GM21423 (cell line): ENCODE results near the gene ARL4D.
"Not testable (repeated sequence)": the region's sequence is repeated elsewhere in the genome, so short reads cannot be mapped to it uniquely, and the experiment has no call there.

Source experiments
- ATAC-seq: cut with Tn5 transposase; IDR thresholded peaks from one replicate; pipeline ENCODE4 v1.9.1; 2021; ENCODE audit warnings: mild to moderate bottlenecking, moderate library complexity; ENCODE audit not compliant: unreplicated experiment

The ARL4D gene

GRCh38 chr17:43368740-43369506 is 29.9 kb upstream of the ARL4D start:
- peak; percentile 29 for ATAC-seq

GRCh38 chr17:43369986-43370385 is 28.8 kb upstream of the ARL4D start:
- ATAC-seq: no peak

- ATAC-seq: no peak
Observed at GRCh38 chr17:43371227-43371821, 27.5 kb upstream of the ARL4D start.

GRCh38 chr17:43372273-43372911 is 26.4 kb upstream of the ARL4D start:
- no peak for ATAC-seq

GRCh38 chr17:43373356-43373755 is 25.4 kb upstream of the ARL4D start:
- no peak for ATAC-seq

- not testable (repeated sequence) for ATAC-seq
Observed at GRCh38 chr17:43375915-43376314, 22.9 kb upstream of the ARL4D start.

- no peak for ATAC-seq
Observed at GRCh38 chr17:43377056-43377810, 21.6 kb upstream of the ARL4D start.

GRCh38 chr17:43378766-43379165 is 20.0 kb upstream of the ARL4D start:
- no peak for ATAC-seq

GRCh38 chr17:43380307-43380706 is 18.5 kb upstream of the ARL4D start:
- ATAC-seq: no peak

GRCh38 chr17:43381204-43381603 is 17.6 kb upstream of the ARL4D start:
- no peak for ATAC-seq

GRCh38 chr17:43381621-43382020 is 17.2 kb upstream of the ARL4D start:
- ATAC-seq: no peak

GRCh38 chr17:43382776-43383175 is 16.0 kb upstream of the ARL4D start:
- no peak for ATAC-seq

- ATAC-seq: no peak
Observed at GRCh38 chr17:43383372-43383771, 15.4 kb upstream of the ARL4D start.

- no peak for ATAC-seq
Observed at GRCh38 chr17:43383826-43384475, 14.8 kb upstream of the ARL4D start.

GRCh38 chr17:43384476-43384862 is 14.3 kb upstream of the ARL4D start:
- ATAC-seq: no peak

GRCh38 chr17:43385046-43385831 is 13.6 kb upstream of the ARL4D start:
- ATAC-seq: no peak

- peak; percentile 76 for ATAC-seq
Observed at GRCh38 chr17:43388359-43389045, 10.3 kb upstream of the ARL4D start.

GRCh38 chr17:43389046-43389947 is 9.5 kb upstream of the ARL4D start:
- ATAC-seq: no peak

- no peak for ATAC-seq
Observed at GRCh38 chr17:43392397-43392796, 6.4 kb upstream of the ARL4D start.
